Inflammatory macrophage treated with lipopolysaccharide for 4 hours (primary cell): ENCODE data around the gene PGK1.
"Not testable (repeated sequence)": the region's sequence is repeated elsewhere in the genome, so short reads cannot be mapped to it uniquely, and the experiment has no call there.

Experiments
- DNase-seq: peaks from one replicate; pipeline ENCODE4 v3.0.0-alpha.2; 2020

The PGK1 gene

DNA sequence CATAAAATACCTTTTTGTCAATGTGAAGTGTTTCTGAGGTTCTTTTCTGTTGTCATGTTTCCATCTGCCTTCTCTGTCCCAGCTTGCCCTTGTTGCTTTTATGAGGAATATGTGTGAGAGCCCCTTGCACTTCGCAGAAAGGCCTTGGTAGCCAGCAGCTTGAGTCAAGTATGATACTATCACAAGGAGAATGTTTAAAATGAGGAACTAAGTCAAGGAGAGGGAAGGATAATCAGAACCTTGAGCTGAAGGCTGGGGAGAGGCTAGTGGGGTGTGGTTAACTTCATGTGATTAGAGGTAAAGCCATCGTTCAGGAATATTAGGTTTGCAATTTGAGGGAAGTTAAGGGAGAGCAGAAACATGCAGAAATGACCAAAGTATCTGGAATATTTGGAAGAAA is 12.7 kb downstream of the PGK1 start:
- DNase-seq, result no peak

DNA sequence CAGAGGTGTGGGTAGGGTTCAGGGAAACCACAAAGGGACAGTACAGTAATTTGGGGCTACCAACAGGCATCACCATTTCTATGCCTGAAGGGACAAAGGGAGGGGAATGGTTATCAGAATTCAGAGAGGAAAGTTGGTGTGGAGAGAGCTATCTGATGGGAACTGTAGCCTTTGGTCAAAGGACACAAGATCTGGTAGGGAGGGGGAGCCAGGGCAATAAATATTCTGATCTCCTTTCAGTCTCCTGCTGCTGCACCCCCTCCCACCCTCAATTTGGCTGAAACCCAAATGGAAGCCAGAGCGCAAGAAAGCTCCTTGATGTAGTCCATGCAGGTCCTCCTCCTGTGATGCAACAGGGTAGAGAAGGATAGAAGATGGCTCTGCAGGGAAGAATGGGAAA is 14.6 kb downstream of the PGK1 start:
- no peak for DNase-seq

- no peak for DNase-seq
Measured at GRCh38 chrX:78119521-78120227, 15.6 kb downstream of the PGK1 start.

GRCh38 chrX:78123190-78123589 is 19.1 kb downstream of the PGK1 start:
- DNase-seq, result no peak

- no peak for DNase-seq
Measured at GRCh38 chrX:78124307-78124706, 20.3 kb downstream of the PGK1 start.

- DNase-seq, result no peak
Measured at GRCh38 chrX:78125148-78125547, 21.1 kb downstream of the PGK1 start.

- DNase-seq, result not testable (repeated sequence)
Measured at GRCh38 chrX:78125781-78126180, 21.7 kb downstream of the PGK1 start.

DNA sequence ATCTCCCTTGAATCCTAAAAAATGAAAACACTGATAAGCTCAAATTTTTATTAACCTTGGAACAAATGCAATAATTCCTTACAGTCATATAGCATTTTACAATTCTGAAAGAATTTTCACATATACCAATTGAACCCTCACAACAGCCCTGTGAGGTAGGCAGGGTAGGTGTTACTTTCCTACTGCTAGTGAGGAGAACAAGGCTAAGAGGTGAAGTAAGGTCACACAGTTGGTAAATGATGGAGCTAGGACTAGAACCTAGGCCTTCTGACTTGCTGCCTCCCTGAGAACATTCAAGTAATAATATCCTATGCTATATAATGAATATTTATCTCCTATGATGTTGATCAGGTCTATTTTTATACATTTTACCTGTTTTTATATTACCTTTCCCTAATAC is 25.7 kb downstream of the PGK1 start:
- DNase-seq, result no peak

- no peak for DNase-seq
Measured at GRCh38 chrX:78130396-78130795, 26.3 kb downstream of the PGK1 start.

- DNase-seq, result no peak
Measured at GRCh38 chrX:78131117-78131516, 27.1 kb downstream of the PGK1 start.

DNA sequence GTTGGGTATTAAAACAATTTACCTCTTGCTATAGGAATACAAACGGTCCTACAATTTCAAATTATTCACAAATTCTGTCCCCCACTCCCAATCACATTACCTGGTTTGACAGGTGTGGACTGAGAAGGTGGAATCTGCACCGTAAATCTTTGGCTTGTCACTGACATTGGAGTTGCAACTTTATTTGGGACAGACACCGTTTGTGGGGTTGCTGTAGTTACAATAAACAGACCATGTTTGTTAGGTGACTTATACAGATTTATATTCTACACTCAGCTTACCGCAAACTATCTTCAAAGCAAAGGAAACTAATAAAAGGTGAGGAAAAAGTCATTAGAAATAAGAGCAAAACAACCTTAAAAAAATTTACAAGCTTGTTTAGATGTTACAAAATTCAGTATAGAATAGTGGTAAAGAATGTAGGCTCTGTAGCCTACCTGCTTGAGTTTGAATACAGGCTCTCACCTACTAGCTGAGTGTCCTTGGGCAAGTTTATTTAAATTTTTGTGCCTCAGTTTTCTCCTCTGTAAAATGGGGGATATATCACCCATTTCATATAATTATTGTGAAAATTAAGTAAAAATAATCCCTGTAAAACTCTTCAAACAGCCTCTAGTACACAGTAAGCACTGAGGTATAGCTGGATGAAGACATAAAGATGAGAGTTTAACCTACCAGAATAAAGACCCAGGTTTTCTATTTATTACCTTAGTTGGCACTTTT is 29.4 kb downstream of the PGK1 start:
- DNase-seq, result no peak

GRCh38 chrX:78139160-78140123 is 35.4 kb downstream of the PGK1 start, which contains the start of gene TAF9B:
TSS of gene TAF9B (minus strand) at chrX:78139650. CDS start at chrX:78139611, 39 bp downstream.
- peak; percentile 76 for DNase-seq

DNA sequence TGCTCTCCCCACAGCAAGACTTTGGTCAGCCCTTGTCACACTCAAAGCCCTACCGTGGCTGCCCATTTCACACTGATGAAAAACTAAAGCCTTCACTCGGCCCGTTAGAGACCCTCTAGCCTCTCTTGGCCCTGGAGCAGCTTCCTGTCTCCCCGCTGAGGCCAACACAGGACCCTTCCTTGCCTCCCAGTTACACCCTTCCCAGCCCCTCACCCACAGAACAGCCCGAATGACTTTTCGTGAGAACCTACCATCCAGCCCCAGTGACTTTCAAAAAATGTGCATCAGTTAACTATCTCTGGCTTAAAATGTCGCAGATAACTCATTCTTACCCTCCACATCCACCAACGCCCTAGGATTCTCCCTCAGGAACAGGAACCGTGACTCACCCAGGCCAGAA is 36.2 kb downstream of the PGK1 start:
- DNase-seq, result no peak

GRCh38 chrX:78147002-78147540 is 43.0 kb downstream of the PGK1 start:
- not testable (repeated sequence) for DNase-seq

DNA sequence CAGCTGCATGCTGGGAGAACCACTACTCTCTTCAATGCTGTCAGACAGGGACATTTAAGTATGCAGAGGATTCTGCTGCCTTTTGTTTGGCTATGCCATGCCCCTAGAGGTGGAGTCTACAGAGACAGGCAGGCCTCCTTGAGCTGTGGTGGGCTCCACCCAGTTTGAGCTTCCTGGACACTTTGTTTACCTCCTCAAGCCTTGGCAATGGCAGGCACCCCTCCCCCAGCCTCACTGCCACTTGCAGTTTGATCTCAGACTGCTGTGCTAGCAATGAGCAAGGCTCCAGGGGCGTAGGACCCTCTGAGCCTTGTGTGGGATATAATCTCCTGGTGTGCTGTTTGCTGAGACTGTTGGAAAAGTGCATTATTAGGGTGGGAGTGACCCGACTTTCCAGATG is 53.3 kb downstream of the PGK1 start:
- not testable (repeated sequence) for DNase-seq

- not testable (repeated sequence) for DNase-seq
Measured at GRCh38 chrX:78157846-78158245, 53.8 kb downstream of the PGK1 start.

DNA sequence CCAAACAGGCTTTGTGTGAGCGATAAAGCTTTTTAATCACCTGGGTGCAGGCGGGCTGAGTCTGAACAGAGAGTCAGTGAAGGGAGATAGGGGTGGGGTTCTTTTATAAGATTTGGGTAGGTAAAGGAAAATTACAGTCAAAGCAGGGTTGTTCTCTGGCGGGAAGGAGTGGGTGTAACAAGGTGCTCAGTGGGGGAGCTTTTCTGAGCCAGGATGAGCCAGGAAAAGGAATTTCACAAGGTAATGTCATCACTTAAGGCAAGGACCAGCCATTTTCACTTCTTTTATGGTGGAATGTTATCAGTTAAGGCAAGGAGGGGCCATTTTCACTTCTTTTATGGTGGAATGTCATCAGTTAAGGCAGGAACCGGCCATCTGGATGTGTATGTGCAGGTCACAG is 56.7 kb downstream of the PGK1 start:
- DNase-seq, result not testable (repeated sequence)

GRCh38 chrX:78163175-78163574 is 59.1 kb downstream of the PGK1 start:
- DNase-seq, result not testable (repeated sequence)

GRCh38 chrX:78165425-78165824 is 61.4 kb downstream of the PGK1 start:
- no peak for DNase-seq

GRCh38 chrX:78168065-78168464 is 64.0 kb downstream of the PGK1 start:
- peak; percentile 0 for DNase-seq
